Stimulated activated effector memory CD8-positive, alpha-beta T cell treated with anti-CD3 and anti-CD28 coated beads, Interleukin-12 subunit alpha, Interleukin-12 subunit beta, amount 100 ng/mL, for 72 hours (primary cell): ENCODE data around the gene SLC38A5.
"Not testable (repeated sequence)": the region's sequence is repeated elsewhere in the genome, so short reads cannot be mapped to it uniquely, and the experiment has no call there.

Experiments used
- ATAC-seq: fragments of 150-1000 bp; cut with Tn5 transposase; 2 replicates; pipeline ENCODE4 v1.10.0; 2021
- DNase-seq, 2 donors: peaks; one replicate each; pipeline ENCODE4 v3.0.0; 2021 to 2022; ENCODE audit warnings: low spot score in 2 of 2
- H3K27ac Mint-ChIP-seq: one replicate; pipeline ENCODE4 v1.8.0; 2022; ENCODE audit warnings: mild to moderate bottlenecking, mixed read lengths
- H3K36me3 Mint-ChIP-seq: one replicate; pipeline ENCODE4 v1.8.0; 2022; ENCODE audit warnings: mild to moderate bottlenecking, mixed read lengths
- H3K4me1 Mint-ChIP-seq: one replicate; pipeline ENCODE4 v1.8.0; 2022; ENCODE audit warnings: mixed read lengths
- H3K4me3 Mint-ChIP-seq: one replicate; pipeline ENCODE4 v1.8.0; 2022; ENCODE audit warnings: mild to moderate bottlenecking, mixed read lengths
- H3K9me3 Mint-ChIP-seq: one replicate; pipeline ENCODE4 v1.8.0; 2022; ENCODE audit warnings: mixed read lengths

Gene SLC38A5

GRCh38 chrX:48466696-48467095, 3.4 kb downstream of the SLC38A5 start:
- peaks cover 50% of the 10 kb centered on the region for H3K4me1 Mint-ChIP-seq
- peak overlapping the region; percentile 99 for H3K27ac Mint-ChIP-seq
- H3K36me3 Mint-ChIP-seq: peaks cover 58% of the 10 kb centered on the region
- DNase-seq (peak in 1 of 2 donors; percentile 56), ATAC-seq (peak; percentile 23)
- H3K9me3 Mint-ChIP-seq: no peaks in the 10 kb centered on the region
- peak overlapping the region; percentile 98 for H3K4me3 Mint-ChIP-seq

GRCh38 chrX:48465336-48465933, 4.6 kb downstream of the SLC38A5 start:
- ATAC-seq: peak; percentile 62
- H3K27ac Mint-ChIP-seq: peak overlapping the region; percentile 34
- H3K36me3 Mint-ChIP-seq: peaks cover 70% of the 10 kb centered on the region

DNA sequence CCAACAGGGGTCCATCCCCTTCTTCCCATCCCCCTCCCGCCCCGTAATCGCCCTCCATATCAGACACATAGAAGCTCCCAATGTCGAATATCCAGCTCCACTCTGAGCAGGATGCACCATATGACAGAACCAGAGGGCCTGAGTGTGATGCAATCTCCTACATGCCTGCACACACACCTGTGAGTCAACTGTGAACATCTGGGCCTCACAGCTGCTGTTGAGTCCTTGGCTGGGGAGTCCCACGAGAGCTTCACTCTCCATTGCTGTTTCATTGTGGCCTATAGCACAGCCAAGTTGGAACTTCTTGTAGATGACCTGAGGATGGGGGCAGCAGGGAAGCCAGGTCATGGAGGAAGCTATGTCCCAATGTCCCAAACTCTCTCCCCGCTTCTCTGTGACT, 8.2 kb downstream of the SLC38A5 start:
- peak; percentile 60 for ATAC-seq

More at GRCh38 chrX:48465336-48465933, 4.6 kb downstream of the SLC38A5 start:
- Mint-ChIP-seq H3K9me3 (no peaks in the 10 kb centered on the region), H3K4me3 (peak overlapping the region; percentile 98), H3K4me1 (peaks cover 59% of the 10 kb centered on the region)
- DNase-seq: no peak

DNA sequence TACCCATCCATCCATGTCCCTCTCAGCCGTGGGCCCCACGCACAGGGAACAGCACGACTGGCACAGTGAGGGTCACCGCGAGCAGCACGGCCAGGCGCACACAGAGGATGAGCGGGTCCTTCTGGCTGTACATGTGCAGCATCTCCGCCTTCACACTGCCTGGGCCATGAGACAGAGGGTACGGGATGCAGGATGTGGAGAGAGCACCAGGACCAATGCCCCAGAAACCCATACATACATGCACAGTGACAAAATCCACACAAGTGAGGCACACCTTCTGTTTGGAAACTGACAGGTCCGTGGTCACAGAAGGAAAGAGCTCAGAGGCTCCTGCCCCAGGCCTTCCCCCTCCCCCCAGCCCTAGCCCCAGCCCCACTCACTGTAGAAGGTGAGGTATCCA, 9.5 kb downstream of the SLC38A5 start:
- peak overlapping the region; percentile 86 for H3K27ac Mint-ChIP-seq
- no peak overlapping the region for H3K4me3 Mint-ChIP-seq
- peaks cover 81% of the 10 kb centered on the region for H3K36me3 Mint-ChIP-seq
- no peak for ATAC-seq
- H3K9me3 Mint-ChIP-seq: no peaks in the 10 kb centered on the region
- peaks cover 29% of the 10 kb centered on the region for H3K4me1 Mint-ChIP-seq
- no peak for DNase-seq

More for the DNA sequence above, 8.2 kb downstream of the SLC38A5 start:
- DNase-seq: no peak
- H3K4me1 Mint-ChIP-seq: peaks cover 40% of the 10 kb centered on the region
- H3K4me3 Mint-ChIP-seq: no peak overlapping the region
- H3K9me3 Mint-ChIP-seq: no peaks in the 10 kb centered on the region
- peaks cover 91% of the 10 kb centered on the region for H3K36me3 Mint-ChIP-seq
- H3K27ac Mint-ChIP-seq: peak overlapping the region; percentile 55

DNA sequence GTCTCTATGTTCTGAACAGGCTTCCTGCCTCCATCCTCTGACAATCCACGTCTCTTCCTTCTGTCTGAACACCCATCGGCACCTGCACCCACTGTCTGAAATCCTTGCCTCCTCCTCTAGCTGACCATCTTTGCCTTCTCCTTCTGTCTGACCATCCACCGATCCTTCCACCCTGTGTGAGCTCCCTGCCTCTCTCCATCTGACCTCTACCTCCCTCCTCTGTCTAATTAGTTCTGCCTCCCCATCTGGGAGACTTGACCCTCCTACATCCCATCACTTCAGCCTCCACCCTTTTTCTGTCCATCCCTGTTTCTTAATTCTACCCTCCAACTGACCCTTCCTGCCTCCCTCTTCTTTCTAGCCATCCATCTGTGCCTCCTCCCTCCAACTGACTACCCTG, 10.0 kb downstream of the SLC38A5 start:
- no peak for ATAC-seq
- Mint-ChIP-seq H3K36me3 (peaks cover 75% of the 10 kb centered on the region), H3K9me3 (no peaks in the 10 kb centered on the region), H3K4me3 (no peak overlapping the region), H3K4me1 (peaks cover 24% of the 10 kb centered on the region), H3K27ac (peak overlapping the region; percentile 86)
- DNase-seq: no peak

DNA sequence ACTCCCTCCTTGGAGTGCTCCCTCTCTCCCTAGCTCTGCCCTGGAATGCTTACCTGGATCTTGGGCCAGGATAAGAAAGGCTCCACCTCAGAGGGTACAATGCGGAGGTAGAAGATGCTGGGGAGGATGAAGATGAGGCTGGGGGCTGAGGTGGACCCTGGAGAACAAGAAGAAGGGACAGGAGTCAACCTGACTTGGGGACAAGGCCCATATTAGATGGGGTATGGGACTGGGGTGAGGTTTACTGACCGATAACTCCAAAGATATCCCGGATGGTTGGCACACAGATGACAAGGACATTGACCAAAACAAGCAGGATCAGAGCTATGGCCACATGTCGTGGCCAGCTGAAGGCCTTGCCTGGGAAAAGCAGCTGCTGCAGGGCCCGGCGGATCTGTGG, 10.6 kb downstream of the SLC38A5 start:
- ATAC-seq (no peak), DNase-seq (no peak)
- Mint-ChIP-seq H3K27ac (peak overlapping the region; percentile 86), H3K4me1 (peaks cover 21% of the 10 kb centered on the region), H3K9me3 (no peaks in the 10 kb centered on the region), H3K36me3 (peaks cover 70% of the 10 kb centered on the region), H3K4me3 (no peak overlapping the region)

DNA sequence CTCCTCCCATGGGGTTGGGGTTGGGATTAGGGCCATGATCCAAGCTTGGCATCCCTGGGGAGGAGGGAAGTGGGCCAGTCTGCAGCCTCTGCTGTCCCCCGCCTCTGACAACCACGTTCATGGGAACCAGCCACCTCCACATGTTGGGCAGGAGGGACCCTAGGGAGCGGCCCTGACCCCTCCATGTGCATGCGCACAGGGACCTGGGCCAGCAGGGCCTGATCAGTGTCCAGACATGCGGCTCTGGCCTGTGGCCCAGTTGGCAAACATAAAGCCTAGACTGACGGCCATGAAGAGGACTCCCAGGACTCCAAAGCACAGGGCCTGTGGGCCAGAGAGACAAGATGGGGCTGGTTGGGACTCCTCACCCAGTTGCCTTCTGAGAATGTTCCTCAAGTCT, 11.3 kb downstream of the SLC38A5 start:
- no peak overlapping the region for H3K4me3 Mint-ChIP-seq
- ATAC-seq: no peak
- H3K27ac Mint-ChIP-seq: peak overlapping the region; percentile 86
- peaks cover 15% of the 10 kb centered on the region for H3K4me1 Mint-ChIP-seq
- H3K9me3 Mint-ChIP-seq: no peaks in the 10 kb centered on the region
- H3K36me3 Mint-ChIP-seq: peaks cover 62% of the 10 kb centered on the region
- DNase-seq: no peak

GRCh38 chrX:48456628-48457331, 13.3 kb downstream of the SLC38A5 start:
- H3K4me1 Mint-ChIP-seq: peaks cover 15% of the 10 kb centered on the region
- no peak for ATAC-seq
- no peak for DNase-seq
- no peak overlapping the region for H3K27ac Mint-ChIP-seq
- peaks cover 48% of the 10 kb centered on the region for H3K36me3 Mint-ChIP-seq
- H3K4me3 Mint-ChIP-seq: no peak overlapping the region
- no peaks in the 10 kb centered on the region for H3K9me3 Mint-ChIP-seq

DNA sequence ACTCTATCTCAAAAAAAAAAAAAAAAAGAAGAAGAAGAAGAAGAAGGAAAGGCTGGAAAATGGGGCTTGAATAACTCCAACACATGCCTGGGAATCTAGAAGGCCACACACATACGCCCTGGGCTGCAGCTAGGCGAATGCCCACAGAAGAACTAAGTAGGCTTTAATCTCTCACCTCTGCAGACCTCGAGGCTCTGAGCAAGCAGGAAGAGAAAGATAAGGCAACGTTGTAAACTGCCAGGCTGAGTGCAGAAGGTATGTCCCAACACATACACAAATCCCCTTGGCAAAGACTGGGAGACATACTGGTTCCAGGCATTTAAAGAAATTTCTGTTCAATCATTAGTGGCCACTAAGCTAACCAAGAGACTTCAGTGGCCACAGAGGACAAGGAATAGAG, 18.4 kb downstream of the SLC38A5 start:
- Mint-ChIP-seq H3K9me3 (no peaks in the 10 kb centered on the region), H3K27ac (no peak overlapping the region), H3K4me3 (no peak overlapping the region), H3K36me3 (peaks cover 1% of the 10 kb centered on the region), H3K4me1 (no peaks in the 10 kb centered on the region)
- DNase-seq: no peak
- ATAC-seq: no peak

GRCh38 chrX:48450076-48450475, 20.0 kb downstream of the SLC38A5 start:
- no peaks in the 10 kb centered on the region for H3K36me3 Mint-ChIP-seq
- no peak overlapping the region for H3K27ac Mint-ChIP-seq
- ATAC-seq: no peak
- H3K9me3 Mint-ChIP-seq: no peaks in the 10 kb centered on the region
- H3K4me3 Mint-ChIP-seq: no peak overlapping the region
- H3K4me1 Mint-ChIP-seq: no peaks in the 10 kb centered on the region
- DNase-seq: no peak

DNA sequence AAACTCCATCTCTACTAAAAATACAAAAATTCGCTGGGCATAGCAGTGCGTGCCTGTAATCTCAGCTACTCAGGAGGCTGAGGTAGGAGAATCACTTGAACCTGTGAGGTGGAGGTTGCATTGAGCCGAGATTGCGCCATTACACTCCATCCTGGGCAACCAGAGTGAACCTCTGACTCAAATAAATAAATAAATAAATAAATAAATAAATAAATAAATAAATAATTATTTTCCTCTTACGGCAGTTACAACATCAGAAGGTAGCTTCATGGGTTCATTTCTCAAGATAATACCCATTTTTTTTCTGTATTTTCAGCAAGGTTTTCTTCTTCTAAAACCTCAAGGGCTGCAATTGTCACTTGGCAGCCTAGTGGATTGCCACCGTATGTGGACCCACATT, 22.9 kb downstream of the SLC38A5 start:
- not testable (repeated sequence) for ATAC-seq, H3K27ac Mint-ChIP-seq, H3K9me3 Mint-ChIP-seq, H3K4me1 Mint-ChIP-seq, H3K4me3 Mint-ChIP-seq, H3K36me3 Mint-ChIP-seq, DNase-seq

DNA sequence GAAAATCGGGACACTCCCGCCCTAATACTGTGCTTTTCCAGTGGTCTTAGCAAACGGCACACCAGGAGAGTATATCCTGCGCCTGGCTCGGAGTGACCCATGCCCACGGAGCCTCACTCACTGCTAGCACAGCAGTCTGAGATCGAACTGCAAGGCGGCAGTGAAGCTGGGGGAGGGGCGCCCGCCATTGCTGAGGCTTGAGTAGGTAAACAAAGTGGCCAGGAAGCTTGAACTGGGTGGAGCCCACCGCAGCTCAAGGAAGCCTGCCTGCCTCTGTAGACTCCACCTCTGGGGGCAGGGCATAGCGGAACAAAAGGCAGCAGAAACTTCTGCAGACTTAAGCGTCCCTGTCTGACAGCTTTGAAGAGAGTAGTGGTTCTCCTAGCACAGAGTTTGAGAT, 36.3 kb downstream of the SLC38A5 start:
- H3K4me1 Mint-ChIP-seq: peaks cover 10% of the 10 kb centered on the region
- DNase-seq, ATAC-seq, H3K9me3 Mint-ChIP-seq, H3K4me3 Mint-ChIP-seq, H3K27ac Mint-ChIP-seq, H3K36me3 Mint-ChIP-seq: not testable (repeated sequence)

GRCh38 chrX:48430166-48430565, 39.9 kb downstream of the SLC38A5 start:
- not testable (repeated sequence) for DNase-seq, ATAC-seq, H3K9me3 Mint-ChIP-seq, H3K27ac Mint-ChIP-seq, H3K4me3 Mint-ChIP-seq, H3K36me3 Mint-ChIP-seq
- H3K4me1 Mint-ChIP-seq: peaks cover 10% of the 10 kb centered on the region

- not testable (repeated sequence) for DNase-seq, H3K4me3 Mint-ChIP-seq, ATAC-seq, H3K27ac Mint-ChIP-seq, H3K9me3 Mint-ChIP-seq, H3K4me1 Mint-ChIP-seq, H3K36me3 Mint-ChIP-seq
Measured at GRCh38 chrX:48429606-48430005, 40.5 kb downstream of the SLC38A5 start.

GRCh38 chrX:48427027-48427716, 42.9 kb downstream of the SLC38A5 start:
- H3K36me3 Mint-ChIP-seq, H3K4me1 Mint-ChIP-seq, H3K27ac Mint-ChIP-seq, DNase-seq, H3K4me3 Mint-ChIP-seq, H3K9me3 Mint-ChIP-seq: not testable (repeated sequence)
- ATAC-seq: peak; percentile 97

DNA sequence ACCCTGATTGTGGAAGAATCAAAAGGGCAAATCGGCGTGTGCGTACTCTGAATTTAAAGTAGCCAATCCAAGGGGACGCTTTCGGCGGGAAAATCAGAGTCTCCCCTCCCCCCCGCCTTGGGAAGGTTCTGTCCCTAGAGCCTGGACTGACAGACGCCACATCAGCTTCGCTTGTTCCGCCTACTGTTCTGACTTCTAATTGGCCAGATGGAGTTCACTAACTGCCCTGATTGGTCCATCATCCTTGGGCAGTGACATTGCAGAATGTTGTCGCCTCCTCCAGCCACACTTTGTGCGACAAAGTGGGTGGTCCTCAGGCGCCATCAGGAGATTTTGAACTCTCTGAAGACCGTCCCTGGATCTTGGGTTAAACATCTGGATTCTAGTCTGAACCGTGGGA, 58.2 kb downstream of the SLC38A5 start, which contains the start of gene SSX4B:
TSS of gene SSX4B (minus strand) at position 101 of the 400 bp plus-strand sequence. CDS start 588 bp downstream, outside the sequence.
- not testable (repeated sequence) for DNase-seq, H3K27ac Mint-ChIP-seq, H3K36me3 Mint-ChIP-seq, ATAC-seq, H3K4me1 Mint-ChIP-seq, H3K9me3 Mint-ChIP-seq, H3K4me3 Mint-ChIP-seq
